HG03565 (cell line): Measurements from ENCODE around the gene SNX3.

ENCODE experiments used
- ATAC-seq: cut with Tn5 transposase; IDR thresholded peaks from one replicate; pipeline ENCODE4 v1.9.1; 2021; ENCODE audit warnings: mild to moderate bottlenecking, moderate library complexity; ENCODE audit not compliant: unreplicated experiment

The SNX3 gene

GRCh38 chr6:108209738-108210137 lies 51.1 kb downstream of the SNX3 start:
- ATAC-seq: no peak

GRCh38 chr6:108207013-108207412 lies 53.8 kb downstream of the SNX3 start:
- no peak for ATAC-seq

GRCh38 chr6:108203189-108204112 lies 57.4 kb downstream of the SNX3 start:
- ATAC-seq: no peak

GRCh38 chr6:108200631-108201030 lies 60.2 kb downstream of the SNX3 start:
- ATAC-seq: no peak

- ATAC-seq: no peak
Measured at GRCh38 chr6:108200186-108200585, 60.7 kb downstream of the SNX3 start.

- no peak for ATAC-seq
Measured at GRCh38 chr6:108198761-108199498, 61.9 kb downstream of the SNX3 start.

GRCh38 chr6:108195209-108195608 lies 65.6 kb downstream of the SNX3 start:
- ATAC-seq: no peak

GRCh38 chr6:108194503-108194902 lies 66.3 kb downstream of the SNX3 start:
- ATAC-seq: no peak

GRCh38 chr6:108193835-108194234 lies 67.0 kb downstream of the SNX3 start:
- ATAC-seq: no peak

- no peak for ATAC-seq
Measured at GRCh38 chr6:108193131-108193530, 67.7 kb downstream of the SNX3 start.

- no peak for ATAC-seq
Measured at GRCh38 chr6:108187519-108187918, 73.3 kb downstream of the SNX3 start.

- ATAC-seq: no peak
Measured at GRCh38 chr6:108186226-108186625, 74.6 kb downstream of the SNX3 start.

- ATAC-seq: no peak
Measured at GRCh38 chr6:108180776-108181175, 80.1 kb downstream of the SNX3 start.

GRCh38 chr6:108180266-108180665 lies 80.6 kb downstream of the SNX3 start:
- no peak for ATAC-seq

- no peak for ATAC-seq
Measured at GRCh38 chr6:108179741-108180140, 81.1 kb downstream of the SNX3 start.

- ATAC-seq: no peak
Measured at GRCh38 chr6:108176281-108177089, 84.4 kb downstream of the SNX3 start.

GRCh38 chr6:108175592-108176279 lies 85.1 kb downstream of the SNX3 start:
- no peak for ATAC-seq

GRCh38 chr6:108175176-108175591 lies 85.7 kb downstream of the SNX3 start:
- no peak for ATAC-seq

- no peak for ATAC-seq
Measured at GRCh38 chr6:108174371-108175175, 86.3 kb downstream of the SNX3 start.
